Measurements from ENCODE around the gene ZBTB39. TPM values are rescaled to one million over a fixed set of nuclear protein-coding genes. Genes with fewer than 3 reads are reported as not detected.

Gene ZBTB39
- total RNA-seq, 1 experiment from 2014 or later = 3.6 TPM

DNA sequence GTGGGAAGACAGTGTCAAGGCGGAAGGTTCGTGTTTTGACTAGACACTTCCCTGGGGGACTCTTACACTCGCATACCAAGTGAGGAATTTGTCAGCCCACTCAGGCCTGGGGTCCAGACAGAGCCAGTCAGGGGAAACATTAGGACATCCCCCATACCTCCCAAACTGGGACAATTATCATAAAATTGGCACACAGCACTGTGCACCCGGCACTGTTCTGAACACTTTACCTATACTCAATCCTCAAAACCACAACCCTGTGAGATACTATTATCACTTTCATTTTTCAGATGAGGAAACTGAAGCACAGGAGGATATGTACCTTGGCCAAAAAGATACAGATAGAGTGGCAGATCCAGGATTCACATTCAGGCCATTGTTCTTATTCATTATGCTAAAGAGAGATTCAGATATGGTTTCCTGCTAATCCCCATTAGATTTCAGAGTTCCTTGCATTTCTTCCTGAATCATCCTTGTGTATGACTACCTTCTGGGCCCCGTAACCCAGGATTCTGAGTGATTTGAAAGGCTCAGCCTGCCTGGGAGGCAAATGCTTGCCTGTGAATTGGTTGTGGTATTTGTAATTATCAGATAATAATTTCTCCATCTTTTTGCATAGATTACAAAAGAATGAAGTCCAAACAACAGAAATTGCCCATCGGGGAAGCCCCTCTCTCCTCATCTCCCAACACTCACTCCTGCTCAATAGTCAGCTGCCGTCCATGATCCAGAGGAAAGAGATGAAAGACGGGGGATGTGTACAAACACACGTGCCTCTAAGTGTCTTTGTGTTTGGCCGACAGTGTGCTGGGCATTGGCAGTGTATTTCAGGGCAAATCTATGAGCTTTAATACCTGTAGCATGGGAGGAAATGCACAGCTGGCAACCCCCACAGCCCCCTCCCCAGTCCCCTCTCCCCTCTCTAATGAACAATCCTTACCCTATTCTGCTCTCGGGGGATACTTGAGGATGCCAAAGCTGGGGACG is 5.4 kb upstream of the ZBTB39 start:
- POLR2A ChIA-PET (ENCODE audit: unreplicated experiment) = no interaction called here
- CTCF ChIA-PET = no interaction called here
- no peaks in the 10 kb centered on the region for H3K9me2 ChIP-seq (replicated peaks; ENCODE audit: low read length)
- TF ChIP-seq EZH2phosphoT487 (IDR thresholded peaks at IDR 0.05; ENCODE audit: borderline replicate concordance, low read length) (no peak), EZH2 (IDR thresholded peaks at IDR 0.05; ENCODE audit: low read length, unreplicated experiment) (no peak)
- TF ChIP-seq, protein P1, sequence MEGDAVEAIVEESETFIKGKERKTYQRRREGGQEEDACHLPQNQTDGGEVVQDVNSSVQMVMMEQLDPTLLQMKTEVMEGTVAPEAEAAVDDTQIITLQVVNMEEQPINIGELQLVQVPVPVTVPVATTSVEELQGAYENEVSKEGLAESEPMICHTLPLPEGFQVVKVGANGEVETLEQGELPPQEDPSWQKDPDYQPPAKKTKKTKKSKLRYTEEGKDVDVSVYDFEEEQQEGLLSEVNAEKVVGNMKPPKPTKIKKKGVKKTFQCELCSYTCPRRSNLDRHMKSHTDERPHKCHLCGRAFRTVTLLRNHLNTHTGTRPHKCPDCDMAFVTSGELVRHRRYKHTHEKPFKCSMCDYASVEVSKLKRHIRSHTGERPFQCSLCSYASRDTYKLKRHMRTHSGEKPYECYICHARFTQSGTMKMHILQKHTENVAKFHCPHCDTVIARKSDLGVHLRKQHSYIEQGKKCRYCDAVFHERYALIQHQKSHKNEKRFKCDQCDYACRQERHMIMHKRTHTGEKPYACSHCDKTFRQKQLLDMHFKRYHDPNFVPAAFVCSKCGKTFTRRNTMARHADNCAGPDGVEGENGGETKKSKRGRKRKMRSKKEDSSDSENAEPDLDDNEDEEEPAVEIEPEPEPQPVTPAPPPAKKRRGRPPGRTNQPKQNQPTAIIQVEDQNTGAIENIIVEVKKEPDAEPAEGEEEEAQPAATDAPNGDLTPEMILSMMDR (conservative IDR thresholded peaks at IDR 0.05; ENCODE audit: low read depth, low read length) = no peak
- H4K20me1 ChIP-seq (ENCODE audit: low read length) = no peaks in the 10 kb centered on the region
- no peak overlapping the region for H3K4me2 ChIP-seq (ENCODE audit: low read length)
- H3K9ac ChIP-seq (ENCODE audit: low read length) = no peak overlapping the region
- peaks cover 3% of the 10 kb centered on the region for H3F3A ChIP-seq (ENCODE audit: low read length, unreplicated experiment)
- no peak overlapping the region for H2AFZ ChIP-seq (ENCODE audit: low read length)
- peaks cover 35% of the 10 kb centered on the region for H3K27me3 ChIP-seq (ENCODE audit: low read length)
- H3K27ac ChIP-seq (ENCODE audit: low read length) = no peak overlapping the region
- no peaks in the 10 kb centered on the region for H3K79me2 ChIP-seq (ENCODE audit: low read length)
- no peaks in the 10 kb centered on the region for H3K36me3 ChIP-seq (ENCODE audit: low read depth, low read length)
- ATAC-seq (no peak), DNase-seq (no peak)
- H3K4me1 ChIP-seq (ENCODE audit: insufficient read depth, low read length) = peaks cover 12% of the 10 kb centered on the region
- BruUV-seq (replicated peaks) = no TSS peak
- no peak overlapping the region for H3K4me3 ChIP-seq (ENCODE audit: low read length)
- no peaks in the 10 kb centered on the region for H3K9me3 ChIP-seq (ENCODE audit: low read length)
- intact Hi-C loops (cut with micrococcal nuclease) = no loop called here

DNA sequence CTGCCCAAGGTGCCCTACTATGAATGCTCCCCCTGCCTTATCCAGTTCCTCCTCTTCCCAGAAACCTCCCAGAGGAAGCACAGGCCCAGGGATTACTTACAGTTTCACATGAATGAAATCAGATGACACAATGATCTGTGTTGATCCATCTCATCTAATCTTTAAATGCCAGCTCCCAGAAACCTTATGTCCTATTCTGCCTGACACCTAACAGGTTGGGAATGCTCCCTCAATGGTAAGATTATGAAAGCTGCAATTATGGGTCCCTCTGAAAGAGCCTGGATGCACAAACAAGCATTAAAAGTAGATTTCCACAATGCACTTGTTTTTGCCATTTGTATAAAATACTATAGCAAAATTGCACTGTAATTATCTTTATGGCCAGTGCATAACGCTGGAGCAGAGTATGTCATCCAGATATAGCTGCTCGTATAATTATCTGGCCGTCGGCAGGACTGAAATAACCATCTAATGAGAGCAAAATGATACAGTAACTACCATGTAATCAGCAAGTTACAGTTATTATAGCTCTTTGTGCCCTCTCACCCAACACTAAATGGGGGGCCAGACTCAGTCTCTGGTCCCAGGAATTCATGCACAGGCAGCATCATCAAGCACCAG is 4.4 kb upstream of the ZBTB39 start:
- peaks cover 14% of the 10 kb centered on the region for H3K4me1 ChIP-seq (ENCODE audit: insufficient read depth, low read length)
- no peak overlapping the region for H3K4me2 ChIP-seq (ENCODE audit: low read length)
- no peak for TF ChIP-seq EZH2phosphoT487 (IDR thresholded peaks at IDR 0.05; ENCODE audit: borderline replicate concordance, low read length)
- TF ChIP-seq EZH2 (IDR thresholded peaks at IDR 0.05; ENCODE audit: low read length, unreplicated experiment) = no peak
- TF ChIP-seq, protein P1 (conservative IDR thresholded peaks at IDR 0.05; ENCODE audit: low read depth, low read length) = no peak
- H3K4me3 ChIP-seq (ENCODE audit: low read length) = no peak overlapping the region
- H3K9ac ChIP-seq (ENCODE audit: low read length) = no peak overlapping the region
- H3K9me3 ChIP-seq (ENCODE audit: low read length) = no peaks in the 10 kb centered on the region
- no TSS peak for BruUV-seq (replicated peaks)
- H4K20me1 ChIP-seq (ENCODE audit: low read length) = no peaks in the 10 kb centered on the region
- ChIA-PET POLR2A (ENCODE audit: unreplicated experiment) (no interaction called here), CTCF (interaction anchor here (0.5 kb wide), 1 partner anchor 118 kb away, joined by 9 read pairs; the partner anchor contains the start of gene LRP1)
- H2AFZ ChIP-seq (ENCODE audit: low read length) = no peak overlapping the region
- H3K27ac ChIP-seq (ENCODE audit: low read length) = no peak overlapping the region
- no peaks in the 10 kb centered on the region for H3K9me2 ChIP-seq (replicated peaks; ENCODE audit: low read length)
- DNase-seq = no peak
- H3F3A ChIP-seq (ENCODE audit: low read length, unreplicated experiment) = peaks cover 3% of the 10 kb centered on the region
- intact Hi-C loops (cut with micrococcal nuclease) = no loop called here
- peaks cover 4% of the 10 kb centered on the region for H3K79me2 ChIP-seq (ENCODE audit: low read length)
- ATAC-seq = no peak
- no peaks in the 10 kb centered on the region for H3K36me3 ChIP-seq (ENCODE audit: low read depth, low read length)
- H3K27me3 ChIP-seq (ENCODE audit: low read length) = peaks cover 32% of the 10 kb centered on the region
